GM13976 (cell line): ENCODE data around the gene PDE1A.

ENCODE experiments used
- DNase-seq: peaks from one replicate; pipeline ENCODE4 v3.0.0; 2012; ENCODE audit warnings: low spot score
- in situ Hi-C: fragments of 300-500 bp; cut with MboI; formaldehyde crosslinking; loops from one replicate; pipeline ENCODE4 v1.12.0; 2022; ENCODE audit warnings: low sequenced_read_pairs, mixed read lengths, inconsistent platforms; ENCODE audit not compliant: unreplicated experiment
- TF ChIP-seq, protein P1 (sequence below): IDR thresholded peaks from 2 replicates; pipeline ENCODE4 v1.5.1; 2012; ENCODE audit warnings: borderline replicate concordance, mild to moderate bottlenecking; ENCODE audit not compliant: insufficient read depth; ENCODE audit errors: extremely low read depth, missing control alignments, control extremely low read depth

The PDE1A gene

DNA sequence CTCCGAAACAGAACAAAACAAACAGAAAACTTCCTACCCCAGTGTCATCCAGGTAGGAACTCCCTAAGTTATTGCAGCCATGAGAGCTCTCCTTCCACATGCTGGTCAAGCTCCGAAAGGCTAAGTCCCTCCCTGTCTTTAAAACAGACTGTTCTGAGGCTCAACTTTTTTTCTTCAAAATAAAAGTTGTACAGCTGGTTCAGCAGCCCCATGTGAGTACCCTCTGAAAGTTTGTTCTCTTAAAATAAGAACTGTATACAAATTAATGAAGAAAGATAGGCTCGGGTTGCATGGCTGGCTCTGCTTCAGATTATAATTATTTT lies at the start of gene PDE1A:
PDE1A (minus strand) TSS at position 119 of the 323 bp plus-strand sequence.
- in situ Hi-C loops = no loop called here
- TF ChIP-seq, protein P1, sequence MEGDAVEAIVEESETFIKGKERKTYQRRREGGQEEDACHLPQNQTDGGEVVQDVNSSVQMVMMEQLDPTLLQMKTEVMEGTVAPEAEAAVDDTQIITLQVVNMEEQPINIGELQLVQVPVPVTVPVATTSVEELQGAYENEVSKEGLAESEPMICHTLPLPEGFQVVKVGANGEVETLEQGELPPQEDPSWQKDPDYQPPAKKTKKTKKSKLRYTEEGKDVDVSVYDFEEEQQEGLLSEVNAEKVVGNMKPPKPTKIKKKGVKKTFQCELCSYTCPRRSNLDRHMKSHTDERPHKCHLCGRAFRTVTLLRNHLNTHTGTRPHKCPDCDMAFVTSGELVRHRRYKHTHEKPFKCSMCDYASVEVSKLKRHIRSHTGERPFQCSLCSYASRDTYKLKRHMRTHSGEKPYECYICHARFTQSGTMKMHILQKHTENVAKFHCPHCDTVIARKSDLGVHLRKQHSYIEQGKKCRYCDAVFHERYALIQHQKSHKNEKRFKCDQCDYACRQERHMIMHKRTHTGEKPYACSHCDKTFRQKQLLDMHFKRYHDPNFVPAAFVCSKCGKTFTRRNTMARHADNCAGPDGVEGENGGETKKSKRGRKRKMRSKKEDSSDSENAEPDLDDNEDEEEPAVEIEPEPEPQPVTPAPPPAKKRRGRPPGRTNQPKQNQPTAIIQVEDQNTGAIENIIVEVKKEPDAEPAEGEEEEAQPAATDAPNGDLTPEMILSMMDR = no peak
- DNase-seq = no peak

DNA sequence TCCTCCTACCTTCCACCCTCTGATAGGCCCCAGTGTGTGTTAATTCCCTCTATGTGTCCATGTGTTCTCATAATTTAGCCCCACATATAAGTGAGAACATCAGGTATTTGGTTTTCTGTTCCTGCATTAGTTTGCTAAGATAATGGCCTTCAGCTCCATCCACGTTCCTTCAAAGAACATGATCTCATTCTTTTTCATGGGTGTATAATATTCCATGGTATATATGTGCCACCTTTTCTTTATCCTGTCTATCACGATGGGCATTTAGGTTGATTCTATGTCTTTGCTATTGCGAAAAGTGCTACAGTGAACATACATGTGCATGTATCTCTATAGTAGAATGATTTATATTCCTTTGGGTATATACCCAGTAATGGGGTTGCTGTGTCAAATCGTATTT lies 46.8 kb upstream of the PDE1A start:
- DNase-seq = no peak
- TF ChIP-seq, protein P1 = no peak
- in situ Hi-C loops = no loop called here

DNA sequence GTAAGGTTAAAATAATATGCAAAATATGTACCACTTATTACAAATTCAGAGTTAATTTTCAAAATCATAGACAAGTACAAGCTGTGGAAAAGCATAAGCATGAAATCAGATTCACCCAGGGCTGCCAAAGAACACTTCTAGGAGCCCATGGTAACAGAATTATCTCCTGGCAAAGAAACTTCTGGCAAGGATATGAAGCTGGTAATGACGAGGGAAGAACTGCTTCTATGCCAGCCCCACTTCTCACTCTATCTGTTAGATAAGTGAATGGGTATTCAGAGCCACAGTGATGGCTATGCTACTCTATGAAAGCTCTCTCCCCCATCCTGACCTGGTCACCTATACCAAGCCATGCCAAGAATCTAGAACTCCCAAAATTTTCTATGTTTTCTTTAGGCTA lies 36.9 kb upstream of the PDE1A start:
- TF ChIP-seq, protein P1 = no peak
- in situ Hi-C loops = no loop called here
- DNase-seq = no peak

DNA sequence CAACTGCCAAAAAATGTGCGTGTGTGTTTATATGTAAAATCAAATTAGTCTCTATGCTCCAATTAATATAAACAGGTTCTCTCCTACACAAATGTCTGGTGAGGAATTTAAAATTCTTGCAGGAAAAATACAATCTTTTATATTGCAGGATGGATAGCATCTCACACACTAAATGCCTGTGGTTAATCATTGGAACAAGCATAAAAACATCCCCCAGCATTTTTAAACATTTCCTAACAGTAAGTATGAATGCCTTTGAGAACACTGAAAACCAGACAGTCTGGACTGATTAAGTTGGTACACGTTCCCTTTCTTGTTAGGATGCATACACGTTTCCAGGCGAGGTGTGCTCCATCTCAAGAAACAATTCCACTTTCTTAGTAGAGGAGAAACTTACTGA lies 29.9 kb upstream of the PDE1A start:
- no peak for DNase-seq
- TF ChIP-seq, protein P1 = no peak
- in situ Hi-C loops = no loop called here

DNA sequence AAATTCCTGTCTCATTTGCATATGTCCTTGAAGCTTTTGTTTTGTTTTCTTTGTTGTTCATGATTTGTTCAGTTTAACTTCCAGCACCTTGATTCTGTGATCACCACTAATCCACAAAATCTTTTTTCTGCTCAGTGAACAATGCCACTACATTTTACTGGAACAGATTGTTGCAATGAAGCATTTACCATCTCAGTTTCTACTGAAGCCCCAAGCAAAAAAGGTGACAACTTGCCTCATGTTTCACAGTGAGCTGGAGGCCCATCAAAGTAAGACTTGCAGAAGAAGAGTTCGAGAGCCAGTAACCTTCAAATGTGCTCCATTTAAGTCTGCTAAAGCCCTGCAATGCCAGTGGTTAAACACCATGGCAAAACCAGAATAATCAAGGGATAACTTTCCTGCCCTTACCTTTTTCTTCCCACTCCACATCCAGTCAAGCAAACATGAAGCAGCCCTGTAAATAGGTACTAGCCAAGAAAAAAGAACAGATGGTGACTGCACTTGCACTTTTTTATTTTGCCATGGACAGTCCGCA lies 25.7 kb upstream of the PDE1A start:
- in situ Hi-C loops = no loop called here
- no peak for DNase-seq

DNA sequence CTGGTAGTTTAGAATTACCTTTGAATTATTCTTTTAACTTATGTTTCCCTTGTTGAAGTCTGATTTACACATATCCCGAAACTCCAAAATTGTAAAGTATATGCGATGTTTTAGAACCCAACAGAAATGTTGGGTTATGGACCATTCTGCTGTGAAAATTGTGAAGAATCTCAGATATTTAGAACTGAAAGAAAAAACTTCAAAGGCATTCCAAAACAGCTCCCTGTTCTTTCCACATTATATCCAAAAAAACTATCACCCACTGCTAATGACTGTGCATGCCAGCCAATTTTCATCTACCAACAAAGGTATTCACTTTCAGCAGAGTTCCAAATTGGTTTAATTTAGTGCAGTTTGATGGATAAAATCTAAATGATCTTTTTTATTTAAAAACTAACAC lies 21.5 kb upstream of the PDE1A start:
- DNase-seq = no peak
- TF ChIP-seq, protein P1 = no peak
- in situ Hi-C loops = no loop called here

More for the DNA sequence above, 25.7 kb upstream of the PDE1A start:
- TF ChIP-seq, protein P1 = no peak

DNA sequence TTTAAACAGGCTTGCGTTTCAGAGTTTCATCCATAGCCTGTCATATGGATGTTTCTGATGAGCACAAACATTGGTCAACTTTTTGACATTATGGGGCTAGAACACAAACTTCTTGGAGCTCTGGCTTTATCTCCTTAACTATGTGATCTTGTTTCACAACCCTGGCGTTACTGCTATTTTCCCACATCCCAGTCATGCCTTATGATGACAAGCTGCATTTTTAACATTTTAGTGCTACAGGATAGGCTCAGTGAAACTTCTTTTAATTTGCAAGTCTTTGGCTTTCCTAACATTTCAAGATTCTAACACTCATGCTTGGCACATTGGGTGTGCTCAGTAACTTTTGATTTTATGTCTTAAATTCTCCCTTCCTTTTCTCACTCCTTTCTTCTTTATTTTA lies 21.0 kb upstream of the PDE1A start:
- in situ Hi-C loops = no loop called here
- DNase-seq = no peak

More for the DNA sequence above, 21.0 kb upstream of the PDE1A start:
- TF ChIP-seq, protein P1 = no peak
